Astrocyte (in vitro differentiated cells and primary cell): ENCODE measurements around the gene FARS2.

Experiments used
- EZH2 ChIP-seq: IDR thresholded peaks from 2 replicates; pipeline ENCODE4 v1.6.1; 2012; ENCODE audit warnings: mild to moderate bottlenecking, low read length, inconsistent platforms; ENCODE audit not compliant: insufficient read depth
- TF ChIP-seq, protein P1 (sequence below): IDR thresholded peaks from 2 replicates; pipeline ENCODE4 v1.5.1; 2011; ENCODE audit warnings: low read depth, mild to moderate bottlenecking, inconsistent platforms, low read length, moderate library complexity; ENCODE audit not compliant: insufficient read depth

DNA sequence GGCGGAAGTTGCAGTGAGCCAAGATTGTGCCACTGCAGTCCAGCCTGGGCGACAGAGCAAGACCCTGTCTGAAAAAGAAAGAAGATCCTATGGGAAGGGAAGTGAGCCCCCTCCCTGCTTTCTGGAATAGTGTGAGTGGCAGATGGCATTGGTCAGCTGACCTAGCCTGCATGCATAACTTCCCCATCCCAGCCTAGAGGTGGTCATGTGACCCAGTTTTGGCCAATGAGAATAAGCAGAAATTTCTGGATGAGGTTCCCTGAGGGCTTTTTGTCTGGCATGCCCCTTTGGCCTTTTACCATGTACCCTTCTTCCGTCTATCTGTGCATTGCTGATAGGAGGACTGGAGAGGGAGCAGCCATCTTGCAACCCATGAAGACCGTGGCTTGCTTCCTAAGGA, 476.1 kb downstream of the FARS2 start:
- TF ChIP-seq, protein P1, sequence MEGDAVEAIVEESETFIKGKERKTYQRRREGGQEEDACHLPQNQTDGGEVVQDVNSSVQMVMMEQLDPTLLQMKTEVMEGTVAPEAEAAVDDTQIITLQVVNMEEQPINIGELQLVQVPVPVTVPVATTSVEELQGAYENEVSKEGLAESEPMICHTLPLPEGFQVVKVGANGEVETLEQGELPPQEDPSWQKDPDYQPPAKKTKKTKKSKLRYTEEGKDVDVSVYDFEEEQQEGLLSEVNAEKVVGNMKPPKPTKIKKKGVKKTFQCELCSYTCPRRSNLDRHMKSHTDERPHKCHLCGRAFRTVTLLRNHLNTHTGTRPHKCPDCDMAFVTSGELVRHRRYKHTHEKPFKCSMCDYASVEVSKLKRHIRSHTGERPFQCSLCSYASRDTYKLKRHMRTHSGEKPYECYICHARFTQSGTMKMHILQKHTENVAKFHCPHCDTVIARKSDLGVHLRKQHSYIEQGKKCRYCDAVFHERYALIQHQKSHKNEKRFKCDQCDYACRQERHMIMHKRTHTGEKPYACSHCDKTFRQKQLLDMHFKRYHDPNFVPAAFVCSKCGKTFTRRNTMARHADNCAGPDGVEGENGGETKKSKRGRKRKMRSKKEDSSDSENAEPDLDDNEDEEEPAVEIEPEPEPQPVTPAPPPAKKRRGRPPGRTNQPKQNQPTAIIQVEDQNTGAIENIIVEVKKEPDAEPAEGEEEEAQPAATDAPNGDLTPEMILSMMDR, result no peak
- no peak for TF ChIP-seq EZH2
